SK-N-SH (cell line): Measurements from ENCODE around the gene TESK1. TPM values are rescaled to one million over a fixed set of nuclear protein-coding genes. Genes with fewer than 3 reads are reported as not detected.

Experiments used
- CHD2 ChIP-seq: fragments of 150-350 bp; IDR thresholded peaks from 2 replicates; pipeline ENCODE4 v1.6.1; 2018; ENCODE audit warnings: low read length; ENCODE audit not compliant: partially characterized antibody
- CTCF ChIP-seq: fragments of 200-600 bp; sonication (generic); IDR thresholded peaks from 2 replicates; pipeline ENCODE4 v1.6.1; 2017; ENCODE audit warnings: antibody characterized with exemption, mild to moderate bottlenecking, moderate library complexity
- FOXM1 ChIP-seq: IDR thresholded peaks from 2 replicates; pipeline ENCODE4 v1.4.0; 2012; ENCODE audit warnings: low read depth, mild to moderate bottlenecking
- GABPA ChIP-seq: IDR thresholded peaks from 2 replicates; pipeline ENCODE4 v1.4.0; 2012; ENCODE audit warnings: low read depth, mild to moderate bottlenecking
- IRF3 ChIP-seq: fragments of 150-350 bp; IDR thresholded peaks from 2 replicates; pipeline ENCODE4 v1.6.1; 2016; ENCODE audit warnings: mild to moderate bottlenecking, low read depth, low read length
- REST ChIP-seq: IDR thresholded peaks from 2 replicates; pipeline ENCODE4 v1.6.1; 2012; ENCODE audit warnings: mild to moderate bottlenecking, low read depth, low read length, moderate library complexity
- RFX5 ChIP-seq: IDR thresholded peaks from 2 replicates; pipeline ENCODE4 v1.6.1; 2012; ENCODE audit warnings: mild to moderate bottlenecking, improper control_type of control experiment, low read length
- RXRA ChIP-seq: IDR thresholded peaks from 2 replicates; pipeline ENCODE4 v1.4.0; 2012; ENCODE audit warnings: low read depth, mild to moderate bottlenecking, borderline replicate concordance
- TEAD4 ChIP-seq: IDR thresholded peaks from 2 replicates; pipeline ENCODE4 v1.4.0; 2012; ENCODE audit warnings: mild to moderate bottlenecking, borderline replicate concordance; ENCODE audit not compliant: insufficient read depth
- YY1 ChIP-seq: IDR thresholded peaks from 2 replicates; pipeline ENCODE4 v1.4.0; 2012; ENCODE audit warnings: low read depth, mild to moderate bottlenecking
- ZBTB33 ChIP-seq: IDR thresholded peaks from 2 replicates; pipeline ENCODE4 v1.4.0; 2012; ENCODE audit warnings: low read depth, borderline replicate concordance
- polyA plus RNA-seq, 3 experiments: library from polyadenylated mRNA; depleted of rRNA; stranded (reverse); fragments of >200 nt; gene quantifications; 2 replicates each; pipeline ENCODE4 v1.2.3, GENCODE V29; 2012

TESK1 gene
- polyA plus RNA-seq, 1 of the 3 experiments (the other 2 are of a cell fraction) = 26.0 TPM

- TF ChIP-seq ZBTB33 (no peak), RXRA (peak; percentile 12; the same call in 1 of the 2 replicates), GABPA (0 out of 2 replicates have a peak, but pooled peaks have one; percentile 15), TEAD4 (peak; percentile 90), RFX5 (no peak), FOXM1 (0 out of 2 replicates have a peak, but pooled peaks have one; percentile 16), IRF3 (no peak), REST (peak; percentile 70; the same call in 1 of the 2 replicates), CTCF (0 out of 2 replicates have a peak, but pooled peaks have one; percentile 27), CHD2 (peak; percentile 87), YY1 (no peak; the same call in 1 of the 2 replicates)
Measured at GRCh38 chr9:35657546-35658136, 52.6 kb downstream of the TESK1 start, which contains the start of gene RMRP (continued).
